GM23248 (cell line): ENCODE data around the gene USP12.

Experiments used
- EZH2 ChIP-seq: fragments of 200-600 bp; sonication (generic); IDR thresholded peaks from 2 replicates; pipeline ENCODE4 v1.6.1; 2018; ENCODE audit warnings: antibody characterized with exemption, mild to moderate bottlenecking; ENCODE audit not compliant: insufficient read depth, poor library complexity, severe bottlenecking
- EZH2phosphoT487 ChIP-seq: fragments of 200-600 bp; sonication (generic); IDR thresholded peaks from 2 replicates; pipeline ENCODE4 v1.6.1; 2018; ENCODE audit warnings: antibody characterized with exemption, moderate library complexity, mild to moderate bottlenecking, low read depth; ENCODE audit not compliant: insufficient read depth

DNA sequence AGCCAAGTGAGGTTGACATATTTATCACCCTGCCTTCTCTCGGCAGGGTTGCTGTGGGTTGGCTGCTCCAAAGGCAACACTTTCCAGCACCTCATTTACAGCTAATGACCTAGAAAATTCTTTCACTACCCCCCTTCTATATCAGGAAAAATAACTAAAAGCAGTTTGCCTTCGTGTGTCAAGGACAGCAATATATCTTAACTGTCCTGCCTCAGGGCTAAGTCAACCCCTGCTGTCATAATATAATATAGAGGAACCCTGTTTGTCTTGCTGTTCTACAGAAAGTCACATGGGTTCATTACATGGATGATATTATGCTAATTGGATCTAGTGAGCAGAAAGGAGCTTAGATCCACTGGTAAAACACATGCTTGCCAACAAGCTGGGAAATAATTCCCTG is 28.1 kb upstream of the USP12 start:
- TF ChIP-seq EZH2 = no peak
- TF ChIP-seq EZH2phosphoT487 = no peak
